Muscle layer of duodenum (tissue), 2 donors: ENCODE results near the gene AGAP3.

Source experiments
- H3K27ac ChIP-seq: one replicate; pipeline ENCODE4 v1.7.0; 2013; ENCODE audit warnings: mild to moderate bottlenecking, low read length
- H3K27me3 ChIP-seq: one replicate; pipeline ENCODE4 v1.7.0; 2013; ENCODE audit warnings: low read depth, mild to moderate bottlenecking, control low read depth, low read length
- H3K36me3 ChIP-seq, 2 donors: one replicate each; pipeline ENCODE4 v1.7.0; 2013; ENCODE audit warnings: low read length in 2 of 2, control low read depth in 1 of 2, mild to moderate bottlenecking in 1 of 2; ENCODE audit not compliant: insufficient read depth in 2 of 2, control insufficient read depth in 1 of 2
- H3K4me1 ChIP-seq, 2 donors: one replicate each; pipeline ENCODE4 v1.7.0; 2013; ENCODE audit warnings: low read length in 2 of 2, mild to moderate bottlenecking in 2 of 2, control low read depth in 1 of 2, moderate library complexity in 1 of 2; ENCODE audit not compliant: insufficient read depth in 2 of 2, control insufficient read depth in 1 of 2
- H3K4me3 ChIP-seq, 2 donors: one replicate each; pipeline ENCODE4 v1.7.0; 2013; ENCODE audit warnings: low read length in 2 of 2, low read depth in 1 of 2, mild to moderate bottlenecking in 1 of 2
- H3K9me3 ChIP-seq, 2 donors: one replicate each; pipeline ENCODE4 v1.7.0; 2013; ENCODE audit warnings: low read length in 2 of 2, control low read depth in 1 of 2, mild to moderate bottlenecking in 1 of 2; ENCODE audit not compliant: control insufficient read depth in 1 of 2
- donor health status: healthy.

Gene AGAP3

GRCh38 chr7:151116603-151117440, 30.5 kb downstream of the AGAP3 start:
- Histone ChIP-seq H3K4me3 (no peak overlapping the region), H3K27me3 (no peaks in the 10 kb centered on the region), H3K9me3 (no peaks in the 10 kb centered on the region), H3K4me1 (peaks cover 0 to 10% of the 10 kb centered on the region in 2 donors), H3K36me3 (peaks cover 12 to 41% of the 10 kb centered on the region in 2 donors), H3K27ac (no peak overlapping the region)

GRCh38 chr7:151117565-151117964, 31.3 kb downstream of the AGAP3 start:
- H3K27ac ChIP-seq: no peak overlapping the region
- no peak overlapping the region for H3K4me3 ChIP-seq
- H3K9me3 ChIP-seq: no peaks in the 10 kb centered on the region
- H3K36me3 ChIP-seq: peaks cover 12 to 48% of the 10 kb centered on the region in 2 donors
- no peaks in the 10 kb centered on the region for H3K27me3 ChIP-seq
- H3K4me1 ChIP-seq: peaks cover 0 to 10% of the 10 kb centered on the region in 2 donors

- no peak overlapping the region for H3K4me3 ChIP-seq
- H3K27me3 ChIP-seq: no peaks in the 10 kb centered on the region
- peaks cover 12 to 56% of the 10 kb centered on the region in 2 donors for H3K36me3 ChIP-seq
- peaks cover 0 to 10% of the 10 kb centered on the region in 2 donors for H3K4me1 ChIP-seq
- H3K9me3 ChIP-seq: no peaks in the 10 kb centered on the region
- no peak overlapping the region for H3K27ac ChIP-seq
Observed at GRCh38 chr7:151118108-151119054, 32.1 kb downstream of the AGAP3 start.

GRCh38 chr7:151119055-151119415, 32.8 kb downstream of the AGAP3 start:
- H3K4me1 ChIP-seq: peaks cover 0 to 10% of the 10 kb centered on the region in 2 donors
- no peaks in the 10 kb centered on the region for H3K9me3 ChIP-seq
- H3K36me3 ChIP-seq: peaks cover 12 to 62% of the 10 kb centered on the region in 2 donors
- no peaks in the 10 kb centered on the region for H3K27me3 ChIP-seq
- no peak overlapping the region for H3K27ac ChIP-seq
- no peak overlapping the region for H3K4me3 ChIP-seq

GRCh38 chr7:151119902-151120301, 33.6 kb downstream of the AGAP3 start:
- peaks cover 21 to 63% of the 10 kb centered on the region in 2 donors for H3K36me3 ChIP-seq
- H3K4me3 ChIP-seq: no peak overlapping the region
- H3K27ac ChIP-seq: no peak overlapping the region

GRCh38 chr7:151120896-151121295, 34.6 kb downstream of the AGAP3 start:
- no peak overlapping the region for H3K4me3 ChIP-seq
- no peaks in the 10 kb centered on the region for H3K27me3 ChIP-seq
- H3K9me3 ChIP-seq: no peaks in the 10 kb centered on the region
- no peak overlapping the region for H3K27ac ChIP-seq
- H3K4me1 ChIP-seq: peaks cover 0 to 1% of the 10 kb centered on the region in 2 donors
- peaks cover 21 to 64% of the 10 kb centered on the region in 2 donors for H3K36me3 ChIP-seq

More at GRCh38 chr7:151119902-151120301, 33.6 kb downstream of the AGAP3 start:
- no peaks in the 10 kb centered on the region for H3K9me3 ChIP-seq
- peaks cover 0 to 6% of the 10 kb centered on the region in 2 donors for H3K4me1 ChIP-seq
- H3K27me3 ChIP-seq: no peaks in the 10 kb centered on the region

- Histone ChIP-seq H3K27me3 (no peaks in the 10 kb centered on the region), H3K27ac (no peak overlapping the region), H3K4me1 (peaks cover 0 to 3% of the 10 kb centered on the region in 2 donors), H3K9me3 (no peaks in the 10 kb centered on the region), H3K36me3 (peaks cover 21 to 64% of the 10 kb centered on the region in 2 donors), H3K4me3 (no peak overlapping the region)
Observed at GRCh38 chr7:151121380-151122170, 35.3 kb downstream of the AGAP3 start.

GRCh38 chr7:151122276-151122675, 36.0 kb downstream of the AGAP3 start:
- Histone ChIP-seq H3K36me3 (peaks cover 21 to 67% of the 10 kb centered on the region in 2 donors), H3K9me3 (no peaks in the 10 kb centered on the region), H3K27ac (no peak overlapping the region), H3K4me1 (peaks cover 0 to 3% of the 10 kb centered on the region in 2 donors), H3K4me3 (no peak overlapping the region), H3K27me3 (no peaks in the 10 kb centered on the region)

GRCh38 chr7:151122796-151123157, 36.5 kb downstream of the AGAP3 start:
- H3K4me3 ChIP-seq: no peak overlapping the region
- H3K27ac ChIP-seq: no peak overlapping the region
- H3K36me3 ChIP-seq: peaks cover 21 to 70% of the 10 kb centered on the region in 2 donors
- H3K27me3 ChIP-seq: no peaks in the 10 kb centered on the region
- peaks cover 0 to 3% of the 10 kb centered on the region in 2 donors for H3K4me1 ChIP-seq
- H3K9me3 ChIP-seq: no peaks in the 10 kb centered on the region

- no peak overlapping the region for H3K4me3 ChIP-seq
- peaks cover 26 to 69% of the 10 kb centered on the region in 2 donors for H3K36me3 ChIP-seq
- H3K9me3 ChIP-seq: no peaks in the 10 kb centered on the region
- H3K4me1 ChIP-seq: peaks cover 0 to 3% of the 10 kb centered on the region in 2 donors
- H3K27ac ChIP-seq: no peak overlapping the region
- no peaks in the 10 kb centered on the region for H3K27me3 ChIP-seq
Observed at GRCh38 chr7:151123158-151123821, 37.0 kb downstream of the AGAP3 start.
